ENCODE measurements around the gene PPP2R2C.

PPP2R2C gene

DNA sequence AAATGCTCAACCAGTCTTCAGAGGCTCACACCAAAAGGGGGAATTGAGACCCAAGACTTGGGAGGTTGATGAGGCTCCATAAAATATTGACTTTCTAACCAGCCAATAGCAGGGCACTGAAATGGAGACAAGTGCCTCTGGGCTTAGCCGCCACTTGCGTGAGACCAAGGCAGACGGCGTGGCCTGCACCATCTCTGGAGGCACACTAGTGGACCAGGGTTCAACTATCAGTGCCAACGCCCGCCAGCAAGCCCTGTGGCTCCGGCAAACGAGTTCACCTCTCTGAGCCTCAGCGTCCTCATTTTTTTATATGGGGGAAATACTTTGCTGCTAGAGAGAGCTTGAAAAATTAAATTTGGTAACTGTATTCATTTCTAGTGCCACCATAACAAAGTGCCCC lies 50.3 kb downstream of the PPP2R2C start:
- DNase-seq, result no peak

DNA sequence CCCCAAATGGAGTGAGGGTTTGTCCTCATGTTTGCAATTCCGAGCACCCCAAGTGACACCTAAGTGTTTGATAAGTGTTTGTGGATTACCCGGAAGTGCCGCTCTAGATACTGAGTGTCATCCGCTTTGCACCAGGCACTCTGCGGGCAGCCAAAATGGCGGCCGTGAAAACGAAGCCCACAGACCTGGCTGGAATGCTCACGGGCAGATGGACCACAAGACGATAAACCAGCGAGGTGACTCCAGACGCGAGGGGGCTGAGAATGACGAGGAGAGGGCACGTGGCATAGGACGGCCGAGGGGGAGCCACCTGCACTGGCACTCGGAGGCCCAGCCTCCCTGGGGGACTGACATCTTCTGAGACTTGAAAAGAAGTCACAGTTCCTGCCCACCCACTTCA lies 51.0 kb downstream of the PPP2R2C start:
- no peak for DNase-seq

DNA sequence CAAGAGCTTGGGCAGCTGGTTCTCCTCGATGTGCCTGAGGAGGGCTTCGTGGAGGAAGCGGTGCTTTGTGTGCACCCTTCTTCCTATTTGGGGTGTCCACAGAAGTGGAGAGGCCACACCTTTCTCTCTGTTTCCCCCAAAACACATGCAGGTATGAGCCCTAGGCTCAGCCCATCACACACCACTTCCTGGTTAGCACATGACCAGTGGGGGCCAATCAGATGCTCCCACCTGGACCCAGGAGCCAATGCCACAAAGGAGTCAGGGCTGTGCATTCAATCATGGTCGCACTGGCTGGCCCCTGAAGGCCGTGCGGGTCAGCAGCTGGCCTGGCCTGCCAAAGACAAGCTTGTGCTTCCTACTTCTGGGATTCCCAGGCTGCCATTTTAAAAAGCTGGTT lies 51.4 kb downstream of the PPP2R2C start:
- no peak for DNase-seq

DNA sequence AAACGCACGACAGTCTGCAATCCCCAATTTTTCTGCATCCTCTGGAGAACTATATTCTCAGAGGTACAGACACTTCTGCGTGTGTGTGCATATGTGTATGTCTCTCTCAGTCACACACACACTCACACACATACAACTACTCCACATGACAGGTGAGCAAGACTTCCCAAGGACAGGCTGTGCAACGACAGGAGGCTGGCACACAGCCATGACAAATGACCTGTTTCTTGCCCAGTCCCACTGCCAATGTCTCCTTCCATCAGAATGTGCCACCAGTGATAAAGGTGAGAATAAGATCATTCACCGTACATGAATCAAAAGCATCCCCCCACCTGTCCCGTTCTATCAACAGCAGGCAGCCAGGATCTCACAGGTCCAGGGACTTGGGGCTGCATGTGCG lies 52.4 kb downstream of the PPP2R2C start:
- DNase-seq, result no peak

DNA sequence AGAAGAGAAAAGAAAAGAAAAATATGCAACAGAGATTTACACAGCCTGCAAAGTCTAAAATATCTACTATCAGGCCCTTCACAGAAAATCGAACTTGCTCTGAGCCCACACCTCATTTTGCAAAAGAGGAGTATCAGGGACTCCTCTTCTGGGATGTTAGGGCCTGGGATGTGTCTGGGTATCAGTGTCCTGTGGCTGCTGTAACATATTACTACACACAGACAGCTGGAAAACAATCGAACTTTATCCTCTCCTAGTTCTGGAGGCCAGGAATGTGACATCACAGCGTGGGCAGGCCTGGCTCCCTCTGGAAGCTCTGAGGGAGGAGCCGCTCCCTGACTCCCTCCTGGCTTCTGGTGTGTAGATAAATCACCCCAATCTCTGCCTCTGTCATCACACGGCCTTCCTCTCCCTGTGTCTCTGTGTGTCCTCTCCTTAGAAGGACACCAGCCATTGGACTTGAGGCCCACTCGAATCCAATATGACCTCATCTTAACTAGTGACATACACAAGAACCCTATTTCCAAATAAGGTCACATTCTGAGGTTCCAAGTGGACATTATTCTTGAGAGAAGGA lies 52.9 kb downstream of the PPP2R2C start:
- DNase-seq, result no peak

DNA sequence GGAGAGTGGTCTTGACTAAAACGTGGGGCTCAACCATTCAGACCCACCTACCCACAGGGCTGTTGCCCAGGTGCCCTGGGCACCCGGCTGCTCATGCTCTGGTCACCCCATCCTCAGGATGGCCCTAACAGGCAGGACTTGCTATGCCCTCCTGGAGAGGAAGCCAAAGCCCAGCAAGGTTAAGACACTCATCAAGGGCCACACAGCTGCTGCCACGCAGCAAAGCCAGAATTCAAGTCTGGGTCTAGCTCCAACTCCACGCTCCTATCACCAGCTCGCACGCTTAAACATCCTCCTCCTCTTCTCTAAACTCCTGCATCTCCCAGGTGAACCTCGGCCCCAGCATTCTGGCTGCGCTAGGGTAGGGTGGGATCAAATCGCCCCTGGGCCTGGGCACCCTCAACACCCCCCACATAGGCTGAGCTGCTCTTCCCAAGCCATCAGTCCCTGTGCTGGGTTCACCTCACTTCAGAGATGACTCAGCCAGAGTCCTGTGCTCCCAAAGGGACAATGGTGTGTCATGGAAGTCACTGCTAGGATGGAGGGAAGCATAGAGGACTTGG lies 54.1 kb downstream of the PPP2R2C start:
- no peak for DNase-seq

DNA sequence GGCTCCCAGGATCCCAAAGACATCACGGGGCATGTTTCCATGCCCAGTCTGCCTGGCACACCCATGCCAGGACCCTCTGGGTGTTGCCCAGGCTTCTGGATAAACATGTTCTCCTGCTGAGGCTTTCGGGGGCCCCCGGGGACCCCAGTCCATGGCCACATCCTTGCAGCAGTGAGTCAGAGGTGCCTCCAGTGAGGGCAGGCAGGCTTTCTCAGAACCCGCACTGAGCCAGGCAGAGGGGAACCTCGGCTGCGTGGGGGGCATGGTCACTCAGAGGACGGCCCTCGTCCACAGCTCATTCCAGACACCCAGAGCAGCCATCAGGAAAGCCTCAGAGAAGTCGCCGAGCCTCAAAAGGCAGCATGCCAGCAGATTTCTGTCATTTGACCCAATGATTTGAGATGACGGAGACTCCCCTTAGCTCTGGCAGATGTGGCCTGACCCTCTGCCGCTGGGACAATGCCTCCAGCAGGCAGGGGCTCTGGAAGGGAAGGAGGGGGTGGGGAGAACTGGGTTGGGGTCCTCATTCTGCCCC lies 54.8 kb downstream of the PPP2R2C start:
- DNase-seq, result no peak

DNA sequence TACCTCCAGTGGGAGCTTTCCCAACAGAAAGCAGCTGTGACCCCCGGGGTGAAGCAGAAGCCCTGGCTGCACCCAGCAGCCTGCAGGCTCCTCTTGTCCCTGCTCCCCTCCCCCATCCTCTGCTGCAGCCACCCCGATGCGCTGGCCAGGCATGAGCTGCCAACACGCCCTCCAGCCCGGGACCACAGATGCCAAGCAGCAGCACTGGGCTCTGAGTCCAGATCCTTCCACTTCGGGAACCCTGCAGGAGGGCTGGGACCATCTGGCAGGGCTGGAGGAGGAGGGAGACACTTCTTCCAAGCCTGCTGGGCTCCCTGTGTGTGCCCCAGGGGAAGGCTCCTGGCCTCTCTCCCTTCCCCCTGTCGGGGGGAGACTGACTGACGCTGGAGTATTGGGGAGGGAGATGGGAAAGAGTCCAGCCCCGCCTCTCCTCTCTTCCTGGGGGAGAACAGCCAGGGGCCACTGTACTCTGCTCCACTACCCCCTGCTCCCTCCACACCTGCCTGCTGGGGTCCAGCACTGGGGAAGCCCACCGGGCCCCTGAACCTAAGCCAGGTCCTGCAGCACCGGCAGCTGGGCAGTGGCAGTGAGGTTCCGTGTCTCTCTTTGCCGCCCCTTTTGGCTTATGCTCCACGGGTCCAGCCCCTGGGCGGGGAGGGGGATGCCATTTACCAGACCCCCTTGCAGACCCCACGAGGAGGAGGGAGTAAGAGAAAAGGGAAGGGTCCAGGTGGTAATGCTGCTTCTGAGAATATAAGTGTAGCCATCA lies 55.7 kb downstream of the PPP2R2C start:
- DNase-seq, result no peak

DNA sequence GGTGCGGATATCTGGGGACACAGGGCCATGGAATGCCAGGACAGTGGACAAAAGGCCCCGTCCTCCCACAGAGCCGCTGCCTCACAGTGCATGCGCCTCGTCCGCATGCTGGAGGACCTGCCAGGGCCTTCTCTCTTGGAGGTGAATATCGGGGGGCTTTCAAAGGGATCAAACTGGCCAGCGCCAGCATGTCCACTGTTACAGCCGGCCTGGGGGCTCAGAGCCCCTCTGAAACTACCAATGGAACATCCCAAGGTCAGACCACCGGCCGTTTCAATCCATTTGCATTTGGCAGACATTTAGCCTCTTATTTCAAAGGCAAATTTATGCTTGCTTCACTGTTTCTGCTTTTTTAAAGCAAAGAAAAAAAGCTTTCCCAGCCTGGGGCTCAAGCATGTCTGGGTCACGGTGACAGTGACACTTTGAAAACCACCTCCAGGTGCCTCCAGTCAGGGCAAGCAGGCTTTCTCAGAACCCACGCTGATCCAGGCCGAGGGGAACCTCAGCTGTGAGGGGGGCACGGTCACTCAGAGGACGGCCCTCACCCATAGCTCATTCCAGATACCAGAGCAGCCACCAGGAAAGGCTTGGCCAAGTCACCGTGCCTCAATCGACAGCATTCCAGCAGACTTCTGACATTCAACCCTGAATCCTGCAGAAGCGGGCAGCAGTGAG lies 57.2 kb downstream of the PPP2R2C start:
- no peak for DNase-seq

DNA sequence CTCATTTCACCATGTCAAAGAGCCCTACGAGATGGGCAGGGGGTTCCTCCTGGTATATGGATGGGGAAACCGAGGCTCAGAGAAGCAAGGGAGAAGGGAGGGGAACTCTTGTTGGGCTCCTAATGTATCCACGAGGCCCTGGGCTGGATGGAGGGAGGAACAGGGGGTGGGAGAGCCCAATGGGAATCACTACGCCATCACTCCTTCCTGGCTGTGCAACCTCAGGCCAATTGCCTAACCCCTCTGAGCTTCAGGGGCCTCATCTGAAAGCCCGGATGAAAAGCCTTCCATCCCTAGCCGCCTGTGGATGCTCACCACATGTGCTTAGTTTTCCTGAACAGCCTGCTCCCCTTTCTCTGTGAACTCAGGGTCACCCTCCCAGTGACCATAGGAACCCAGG lies 57.8 kb downstream of the PPP2R2C start:
- DNase-seq, result no peak

DNA sequence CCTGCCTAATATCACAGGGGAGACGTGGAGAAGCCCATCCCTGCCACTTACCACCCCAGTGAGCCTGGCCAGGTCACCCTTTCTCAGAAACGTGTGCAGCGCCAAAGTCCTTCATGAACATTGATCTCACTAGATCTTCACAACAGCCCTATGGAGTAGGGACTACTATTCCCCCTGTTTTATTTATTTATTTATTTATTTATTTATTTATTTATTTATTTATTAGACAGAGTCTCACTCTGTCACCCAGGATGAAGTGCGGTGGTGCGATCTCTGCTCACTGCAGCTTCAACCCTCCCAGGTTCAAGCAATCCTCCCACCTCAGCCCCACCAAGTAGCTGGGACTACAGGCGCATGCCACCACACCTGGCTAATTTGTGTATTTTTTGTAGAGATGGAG lies 61.8 kb downstream of the PPP2R2C start:
- no peak for DNase-seq

DNA sequence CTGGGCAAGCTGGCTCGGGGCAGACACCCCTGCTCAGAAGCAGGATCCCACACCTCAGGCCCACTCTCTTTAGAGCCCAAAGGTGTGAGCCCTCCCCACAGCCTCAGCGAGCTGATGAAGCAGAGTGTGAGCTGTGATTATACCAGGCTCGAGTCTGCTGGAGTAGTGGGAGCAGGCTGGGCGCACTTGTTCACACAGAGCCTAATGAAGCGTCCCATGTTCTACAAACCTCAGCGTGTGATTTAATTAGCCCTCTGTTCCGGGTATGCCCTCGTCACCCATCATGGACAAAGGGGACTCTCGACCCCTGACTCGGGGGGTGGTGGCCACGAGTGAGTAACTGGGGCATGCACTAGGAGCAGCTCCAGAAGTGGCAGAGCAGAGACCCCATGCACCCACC lies 62.3 kb downstream of the PPP2R2C start:
- no peak for DNase-seq

DNA sequence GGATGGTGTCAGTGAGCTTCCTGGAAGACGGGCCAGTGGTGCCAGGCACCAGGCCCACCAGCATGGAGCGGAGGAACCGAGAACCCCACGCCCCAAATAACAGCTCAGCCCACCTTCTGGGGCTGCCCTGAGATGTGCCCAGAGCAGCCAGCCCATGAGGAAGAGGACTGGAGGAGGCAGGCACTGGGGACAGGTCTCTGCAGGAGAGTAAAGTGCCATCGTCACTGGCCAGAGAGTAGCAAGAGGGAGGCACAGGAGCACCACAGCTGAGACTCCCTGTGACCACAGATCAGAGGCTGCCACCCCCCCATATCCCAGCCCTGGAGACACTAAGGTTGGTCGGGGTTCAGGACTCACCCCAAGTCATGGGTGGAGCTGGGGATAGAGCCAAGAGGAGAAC lies 63.0 kb downstream of the PPP2R2C start:
- DNase-seq, result no peak

DNA sequence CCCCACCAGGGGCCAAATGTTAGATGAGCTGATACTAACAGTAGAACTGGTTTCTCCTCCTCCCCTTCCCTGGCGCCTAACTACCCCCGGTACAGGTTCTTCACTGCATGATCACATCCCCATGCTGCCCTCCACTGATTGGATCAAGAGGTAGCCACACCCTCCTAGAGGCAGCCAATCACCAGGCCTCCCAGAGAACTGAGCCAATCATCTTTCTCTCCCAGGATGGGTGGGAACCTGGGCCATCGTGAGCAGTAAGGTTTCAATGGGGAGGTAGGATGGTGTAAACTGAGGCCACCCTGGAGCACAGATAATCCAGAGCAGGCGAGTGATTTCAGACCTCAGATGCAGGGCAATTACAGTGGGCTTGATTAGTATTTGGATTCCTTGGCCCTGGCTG lies 64.2 kb downstream of the PPP2R2C start:
- DNase-seq, result no peak

DNA sequence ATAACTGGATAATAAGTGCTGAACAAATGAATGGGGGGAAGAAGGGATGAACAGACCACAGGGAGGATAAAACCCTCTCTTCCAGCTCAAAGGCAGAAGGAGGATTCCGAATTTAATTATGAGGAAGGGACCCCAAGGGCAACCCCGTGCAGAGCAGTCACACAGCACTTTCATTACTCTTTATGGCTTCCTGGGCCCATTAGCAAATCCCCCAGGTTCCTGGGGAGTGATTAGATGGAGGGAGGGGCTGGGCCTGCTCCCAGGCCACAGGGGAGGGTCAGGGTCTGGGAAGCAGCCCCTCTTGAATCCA lies 67.1 kb downstream of the PPP2R2C start:
- DNase-seq, result no peak

DNA sequence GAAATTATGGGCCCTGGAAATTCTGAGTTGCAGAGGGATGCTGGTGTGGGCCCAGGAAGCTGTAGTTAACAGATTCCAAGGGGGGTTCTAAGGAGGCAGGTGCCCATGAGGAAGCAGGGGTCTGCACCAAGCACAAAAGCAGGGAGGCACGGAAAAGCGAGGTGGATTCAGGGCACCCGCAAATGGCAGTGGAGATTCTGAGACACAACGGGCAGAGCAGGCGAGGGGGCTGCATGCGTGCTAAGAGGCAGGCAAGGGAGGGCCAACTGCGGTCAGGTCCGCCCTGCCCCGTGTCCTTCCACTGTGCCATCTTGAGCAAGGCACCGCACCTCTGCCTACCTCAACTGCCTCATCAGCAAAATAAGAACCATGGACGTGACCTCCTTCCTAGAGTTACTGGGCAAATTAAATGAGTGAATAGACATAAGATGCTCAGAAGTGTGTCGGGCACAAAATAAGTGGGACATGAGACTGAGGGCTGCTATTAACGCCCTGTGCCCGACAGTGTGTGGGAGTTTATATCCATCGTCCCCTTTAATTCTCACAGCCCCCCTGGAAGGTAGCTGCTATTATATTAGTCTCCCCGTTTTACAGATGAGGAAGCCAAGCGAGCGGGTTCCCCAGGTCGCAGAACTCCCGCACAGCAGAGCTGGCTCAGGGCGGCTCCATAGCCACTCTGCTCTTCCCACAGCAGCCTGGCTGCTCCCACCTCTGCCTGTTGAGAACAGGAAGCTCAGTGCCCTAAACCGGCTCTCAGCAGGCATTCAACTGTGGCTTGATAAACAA lies 67.6 kb downstream of the PPP2R2C start:
- DNase-seq, result no peak

DNA sequence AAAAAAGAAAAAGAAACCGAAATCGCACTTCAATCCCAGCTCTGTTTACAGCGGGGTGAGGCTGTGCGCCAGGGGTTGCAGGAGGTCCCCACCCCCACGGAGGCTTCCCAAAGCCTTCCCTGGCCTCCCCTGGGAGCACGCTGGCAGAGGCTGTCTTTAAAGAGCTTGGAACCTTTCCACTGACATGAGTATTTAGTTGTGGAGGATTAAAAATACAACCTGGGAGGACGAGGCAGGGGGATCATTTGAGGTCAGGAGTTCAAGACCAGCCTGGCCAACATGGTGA lies 69.1 kb downstream of the PPP2R2C start:
- no peak for DNase-seq

DNA sequence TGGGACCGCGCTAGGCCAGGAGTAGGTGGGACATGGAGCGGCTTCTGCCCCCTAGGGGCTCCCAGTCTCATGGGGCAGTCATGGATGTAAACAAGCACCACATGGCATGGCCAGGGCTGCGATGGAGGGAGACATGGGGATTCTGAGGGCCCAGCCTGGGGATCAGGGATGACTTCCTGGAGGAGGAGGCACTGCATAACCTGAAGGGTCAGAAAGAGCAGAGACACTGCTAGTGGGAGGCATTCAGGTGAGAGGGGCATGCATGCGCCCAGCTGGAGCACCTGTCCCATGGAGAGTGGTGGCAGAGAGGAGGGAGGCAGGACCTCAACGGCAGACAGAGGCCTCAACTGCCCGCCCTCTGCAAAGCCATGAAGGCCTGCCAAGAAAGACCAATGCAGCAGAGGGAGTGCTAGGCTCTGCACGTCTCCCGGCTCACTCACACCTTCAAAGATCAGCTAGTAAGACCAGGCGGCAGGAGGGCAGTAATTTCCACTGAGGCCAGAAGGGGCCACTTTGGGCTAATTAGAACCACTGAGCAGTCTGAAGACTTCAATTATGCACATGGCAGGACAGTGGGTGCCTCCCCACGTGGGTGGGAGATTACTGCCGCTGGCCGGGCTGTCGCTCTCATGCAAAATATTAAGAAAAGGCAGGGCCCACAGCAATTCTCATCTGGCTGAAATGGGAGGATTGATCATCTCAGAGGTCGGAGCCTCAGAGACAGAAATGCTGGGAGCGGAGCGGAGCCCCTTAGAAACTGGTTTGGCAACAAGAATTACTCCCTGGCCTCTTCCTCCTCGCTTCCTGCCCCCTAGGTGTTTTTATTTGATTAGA lies 69.6 kb downstream of the PPP2R2C start:
- DNase-seq, result no peak

DNA sequence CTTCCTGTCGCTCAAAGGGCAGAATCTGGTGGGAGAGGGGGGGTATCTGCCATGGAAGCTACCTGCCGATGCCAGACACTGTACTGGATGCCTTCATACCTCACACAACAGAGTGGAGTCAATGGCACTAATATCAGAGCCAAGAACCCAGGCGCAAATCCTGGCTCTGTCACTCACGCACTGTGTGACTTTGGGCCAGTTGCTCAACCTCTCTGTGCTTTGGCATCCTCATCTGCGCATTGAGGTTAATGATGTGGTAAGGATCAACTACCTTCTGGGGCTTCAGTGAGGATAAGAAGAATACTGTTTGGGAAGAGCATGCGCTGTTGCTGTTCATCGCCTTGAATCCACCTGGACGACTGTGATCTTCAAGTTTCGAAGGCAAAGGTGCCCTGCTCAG lies 70.6 kb downstream of the PPP2R2C start:
- DNase-seq, result no peak

DNA sequence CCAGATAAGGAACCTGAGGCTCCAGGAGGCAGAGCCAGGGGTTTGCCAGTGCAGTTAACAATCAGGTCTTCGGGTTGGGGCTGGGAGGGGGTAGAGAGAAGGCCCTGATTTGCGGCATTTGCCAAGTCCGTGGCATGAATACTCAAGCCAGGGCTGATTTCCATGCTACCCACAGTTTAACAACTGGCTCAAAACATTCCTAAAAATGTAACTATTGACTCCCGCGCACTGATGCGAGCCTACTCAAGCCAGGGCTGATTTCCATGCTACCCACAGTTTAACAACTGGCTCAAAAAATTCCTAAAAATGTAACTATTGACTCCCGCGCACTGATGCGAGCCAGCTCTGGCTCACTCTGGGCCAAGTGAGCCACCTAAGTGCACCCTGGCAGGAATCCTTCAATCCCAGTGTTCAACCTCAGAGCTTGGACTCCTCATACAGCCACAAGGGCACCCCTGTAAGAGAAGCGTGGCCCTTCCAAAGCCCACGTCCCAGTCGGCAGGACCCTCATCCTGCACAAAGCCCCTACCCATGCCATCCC lies 75.6 kb downstream of the PPP2R2C start:
- DNase-seq, result no peak

DNA sequence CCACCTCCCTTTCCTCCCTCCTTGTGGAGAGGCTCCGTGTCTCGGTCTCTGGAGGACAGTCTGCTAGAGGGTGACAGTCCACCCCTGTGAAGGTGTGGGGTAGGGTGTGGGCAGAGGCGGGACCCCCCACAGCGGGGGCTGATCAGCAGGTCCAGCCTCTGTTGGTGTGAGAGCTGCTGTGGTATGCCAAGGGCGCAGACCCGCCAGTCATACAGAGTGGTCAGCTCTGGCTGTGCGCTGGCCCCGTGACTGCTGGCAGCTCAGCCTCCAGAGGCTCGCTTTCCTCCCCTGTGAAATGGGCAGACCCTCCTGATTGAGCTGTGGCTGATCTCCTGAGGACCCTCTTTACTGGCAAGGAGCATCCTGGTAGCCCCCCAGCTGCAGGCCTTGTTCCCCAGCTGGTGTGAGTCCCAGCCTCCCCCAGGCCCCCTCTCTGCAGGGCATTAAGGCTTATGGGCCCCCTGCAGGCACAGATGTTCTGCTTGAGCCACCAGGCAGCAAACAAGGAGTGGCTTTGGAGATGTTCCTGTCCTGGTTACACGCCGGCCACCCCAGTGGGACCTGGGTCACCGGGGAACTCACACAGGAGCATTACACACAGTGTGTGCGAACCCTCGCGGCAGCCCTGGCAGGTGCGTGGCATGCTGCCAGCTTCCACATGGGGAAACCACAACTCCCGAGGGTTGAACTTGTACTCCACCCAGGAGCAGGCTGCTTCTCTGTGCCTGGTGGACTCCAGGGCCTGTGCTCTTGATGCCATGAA lies 76.8 kb downstream of the PPP2R2C start:
- no peak for DNase-seq
